Measurements from ENCODE around the gene MAS1.
"Not testable (repeated sequence)": the region's sequence is repeated elsewhere in the genome, so short reads cannot be mapped to it uniquely, and the experiment has no call there.

The MAS1 gene

GRCh38 chr6:159919011-159919511 lies 28.3 kb downstream of the MAS1 start:
- Histone ChIP-seq H3F3A (ENCODE audit: control insufficient read depth, insufficient read depth) (no peaks in the 10 kb centered on the region), H3K9me2 (replicated peaks; ENCODE audit: control insufficient read depth, low read length) (no peaks in the 10 kb centered on the region)
- TF ChIP-seq EZH2phosphoT487 (IDR thresholded peaks at IDR 0.05; ENCODE audit: borderline replicate concordance, low read length): no peak
- no peak for TF ChIP-seq CTCF (IDR thresholded peaks at IDR 0.05; ENCODE audit: low read depth, low read length, poor library complexity, severe bottlenecking)

GRCh38 chr6:159919800-159920199 lies 29.0 kb downstream of the MAS1 start:
- H3K9me3 ChIP-seq (ENCODE audit: control insufficient read depth, insufficient read depth, low read length): no peaks in the 10 kb centered on the region
- H4K20me1 ChIP-seq (ENCODE audit: control insufficient read depth, insufficient read depth, low read depth, low read length): no peaks in the 10 kb centered on the region
- no peaks in the 10 kb centered on the region for H3F3A ChIP-seq (ENCODE audit: control insufficient read depth, insufficient read depth)
- H3K4me2 ChIP-seq (ENCODE audit: low read length): no peak overlapping the region
- H3K9me2 ChIP-seq (replicated peaks; ENCODE audit: control insufficient read depth, low read length): no peaks in the 10 kb centered on the region
- H3K36me3 ChIP-seq (ENCODE audit: control insufficient read depth, low read length): no peaks in the 10 kb centered on the region
- H3K27me3 ChIP-seq (ENCODE audit: control insufficient read depth, low read length): 0 out of 2 replicates have a peak, but pooled peaks cover 6% of the 10 kb centered on the region
- H3K79me2 ChIP-seq (ENCODE audit: control insufficient read depth, low read length): no peaks in the 10 kb centered on the region
- TF ChIP-seq EZH2phosphoT487 (IDR thresholded peaks at IDR 0.05; ENCODE audit: borderline replicate concordance, low read length) (no peak), CTCF (IDR thresholded peaks at IDR 0.05; ENCODE audit: low read depth, low read length, poor library complexity, severe bottlenecking) (no peak)
- H3K4me1 ChIP-seq (ENCODE audit: control insufficient read depth, low read length): no peaks in the 10 kb centered on the region
- no peak overlapping the region for H3K27ac ChIP-seq (ENCODE audit: low read depth, low read length)
- H3K4me3 ChIP-seq (ENCODE audit: low read length): no peak overlapping the region

More at GRCh38 chr6:159919011-159919511, 28.3 kb downstream of the MAS1 start:
- Histone ChIP-seq H3K4me2 (ENCODE audit: low read length) (no peak overlapping the region), H3K4me3 (ENCODE audit: low read length) (no peak overlapping the region), H3K27ac (ENCODE audit: low read depth, low read length) (no peak overlapping the region), H3K4me1 (ENCODE audit: control insufficient read depth, low read length) (no peaks in the 10 kb centered on the region), H3K36me3 (ENCODE audit: control insufficient read depth, low read length) (no peaks in the 10 kb centered on the region), H3K9me3 (ENCODE audit: control insufficient read depth, insufficient read depth, low read length) (no peaks in the 10 kb centered on the region), H4K20me1 (ENCODE audit: control insufficient read depth, insufficient read depth, low read depth, low read length) (no peaks in the 10 kb centered on the region), H3K79me2 (ENCODE audit: control insufficient read depth, low read length) (no peaks in the 10 kb centered on the region), H3K27me3 (ENCODE audit: control insufficient read depth, low read length) (peaks cover 13% of the 10 kb centered on the region; the same call in 1 of the 2 replicates)

- not testable (repeated sequence) for H3K9me3 ChIP-seq (ENCODE audit: control insufficient read depth, insufficient read depth, low read length); H4K20me1 ChIP-seq (ENCODE audit: control insufficient read depth, insufficient read depth, low read depth, low read length); H3K36me3 ChIP-seq (ENCODE audit: control insufficient read depth, low read length); H3K4me2 ChIP-seq (ENCODE audit: low read length); H3K27me3 ChIP-seq (ENCODE audit: control insufficient read depth, low read length); H3K4me3 ChIP-seq (ENCODE audit: low read length); H3K4me1 ChIP-seq (ENCODE audit: control insufficient read depth, low read length); H3F3A ChIP-seq (ENCODE audit: control insufficient read depth, insufficient read depth); H3K27ac ChIP-seq (ENCODE audit: low read depth, low read length); H3K9me2 ChIP-seq (replicated peaks; ENCODE audit: control insufficient read depth, low read length); H3K79me2 ChIP-seq (ENCODE audit: control insufficient read depth, low read length)
Observed at GRCh38 chr6:159924150-159924549, 33.4 kb downstream of the MAS1 start.

GRCh38 chr6:159926542-159927203 lies 35.9 kb downstream of the MAS1 start:
- Histone ChIP-seq H4K20me1 (ENCODE audit: control insufficient read depth, insufficient read depth, low read depth, low read length) (no peaks in the 10 kb centered on the region), H3K36me3 (ENCODE audit: control insufficient read depth, low read length) (no peaks in the 10 kb centered on the region), H3K79me2 (ENCODE audit: control insufficient read depth, low read length) (no peaks in the 10 kb centered on the region), H3K9me3 (ENCODE audit: control insufficient read depth, insufficient read depth, low read length) (no peaks in the 10 kb centered on the region), H3F3A (ENCODE audit: control insufficient read depth, insufficient read depth) (no peaks in the 10 kb centered on the region), H3K9me2 (replicated peaks; ENCODE audit: control insufficient read depth, low read length) (no peaks in the 10 kb centered on the region), H3K4me1 (ENCODE audit: control insufficient read depth, low read length) (peaks cover 11% of the 10 kb centered on the region), H3K27ac (ENCODE audit: low read depth, low read length) (no peak overlapping the region), H3K4me2 (ENCODE audit: low read length) (no peak overlapping the region), H3K27me3 (ENCODE audit: control insufficient read depth, low read length) (no peaks in the 10 kb centered on the region), H3K4me3 (ENCODE audit: low read length) (no peak overlapping the region)
- no peak for TF ChIP-seq EZH2phosphoT487 (IDR thresholded peaks at IDR 0.05; ENCODE audit: borderline replicate concordance, low read length)
- no peak for TF ChIP-seq CTCF (IDR thresholded peaks at IDR 0.05; ENCODE audit: low read depth, low read length, poor library complexity, severe bottlenecking)
